Right renal cortex interstitium (tissue), 3 donors: Measurements from ENCODE around the gene SLC17A1. TPM values are rescaled to one million over a fixed set of nuclear protein-coding genes. Genes with fewer than 3 reads are reported as not detected.
"Not testable (repeated sequence)": the region's sequence is repeated elsewhere in the genome, so short reads cannot be mapped to it uniquely, and the experiment has no call there.

ENCODE experiments used
- DNase-seq, 3 donors: peaks; one replicate each; pipeline ENCODE4 v3.0.0-alpha.2; 2013; ENCODE audit warnings: low read depth in 3 of 3, low spot score in 2 of 3
- polyA plus RNA-seq, 3 donors: library from polyadenylated mRNA; unstranded; fragments of 120-200 nt; gene quantifications; one replicate each; pipeline ENCODE4 v1.2.1, GENCODE V29; 2013; ENCODE audit not compliant: insufficient read length in 3 of 3

SLC17A1 gene
- polyA plus RNA-seq, 3 donors = 21.8 to 35.7 (median 33.5) TPM

DNA sequence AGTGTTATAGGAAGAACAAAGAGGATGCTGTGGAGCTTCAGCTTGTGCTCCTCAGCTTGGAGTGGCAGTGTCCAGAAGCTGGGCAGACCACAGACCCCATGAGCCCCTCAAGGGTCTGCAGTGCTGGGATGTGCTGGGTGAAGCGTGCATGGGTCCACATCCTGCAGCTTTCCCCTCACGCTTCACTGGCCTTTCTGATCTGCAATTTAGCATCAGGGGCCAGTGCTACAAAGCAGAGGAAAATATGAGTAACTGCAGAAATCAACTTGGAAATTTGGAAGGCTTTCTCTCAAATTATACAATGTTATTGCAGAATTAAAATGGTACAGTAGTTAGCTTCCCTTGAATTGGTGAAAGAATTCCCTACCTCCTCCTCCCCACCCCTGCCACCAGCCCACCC, 67.2 kb downstream of the SLC17A1 start:
- DNase-seq = no peak

DNA sequence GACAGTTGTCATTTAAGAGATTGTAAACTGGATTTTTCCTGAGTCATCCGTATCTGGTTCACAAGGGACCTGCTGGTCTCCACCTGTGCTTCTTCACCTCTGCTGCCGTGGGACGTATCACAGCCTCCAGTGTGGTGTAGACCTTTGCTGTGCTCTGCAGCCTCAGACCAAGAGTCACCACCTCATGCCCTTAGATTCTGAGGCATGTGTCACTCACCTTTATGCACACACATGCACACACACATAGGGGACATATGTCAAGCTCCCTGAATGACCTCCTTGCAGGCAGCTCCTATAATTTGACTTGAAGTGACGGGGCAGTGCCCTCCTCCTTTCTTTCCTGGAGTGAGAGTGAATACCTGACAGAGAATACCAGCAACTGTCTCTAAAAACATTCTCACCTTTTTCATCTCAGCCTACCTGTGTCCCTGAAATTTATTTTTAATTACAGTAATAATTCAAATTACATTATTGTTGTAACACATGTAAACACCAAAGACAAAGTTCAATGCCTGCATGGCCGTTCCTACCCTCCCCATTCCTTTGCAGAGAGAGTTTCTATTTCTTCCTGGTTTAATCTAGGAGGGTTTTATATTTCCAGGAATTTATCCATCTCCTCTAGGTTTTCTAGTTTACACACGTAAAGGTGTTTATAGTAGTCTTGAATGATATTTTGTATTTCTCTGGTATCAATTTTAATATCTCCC, 73.8 kb downstream of the SLC17A1 start:
- no peak for DNase-seq

DNA sequence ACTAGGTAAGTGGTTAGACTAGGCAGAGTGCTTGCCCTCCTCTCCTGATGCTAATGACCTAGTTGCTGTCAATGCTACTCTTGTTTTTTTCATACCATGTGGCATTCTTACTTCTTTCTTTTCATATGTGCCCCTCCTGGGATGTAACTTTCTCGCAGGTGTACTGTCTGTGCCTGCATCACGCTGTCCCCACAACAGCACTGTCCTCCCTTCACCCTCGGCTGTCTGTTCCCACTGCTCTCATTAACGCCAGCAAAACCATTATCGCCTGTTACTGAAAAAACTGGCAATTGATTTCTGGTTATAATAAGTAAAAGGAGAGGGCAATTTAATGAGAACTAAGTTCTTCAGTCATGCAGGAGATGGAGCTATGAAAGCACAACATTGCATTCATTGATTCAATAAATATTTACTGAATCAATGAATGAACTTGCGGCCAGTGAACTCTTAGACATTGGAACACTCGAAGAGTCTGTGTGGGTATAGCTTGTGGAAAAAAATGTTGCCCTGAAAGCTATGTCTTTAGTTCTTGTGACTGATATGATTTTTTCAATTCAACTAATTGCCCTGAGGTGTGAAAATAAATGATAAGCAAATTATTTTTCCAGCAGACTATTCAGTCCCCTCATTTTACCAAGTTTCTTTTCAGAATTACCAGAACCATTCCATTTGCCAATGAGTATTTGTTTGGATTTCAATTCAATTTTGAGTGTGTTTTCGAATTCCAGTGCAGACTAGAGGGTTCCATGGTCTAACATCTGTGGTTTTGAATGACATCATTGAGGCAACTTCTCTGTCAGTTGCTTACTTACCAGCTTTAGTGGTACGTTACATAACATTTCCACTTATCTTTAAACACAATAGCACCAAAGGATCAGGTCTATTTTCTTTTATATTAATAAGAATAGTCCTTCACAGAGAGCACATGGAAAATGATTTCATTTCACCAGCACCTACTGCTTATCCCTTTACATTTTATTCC, 75.2 kb downstream of the SLC17A1 start:
- DNase-seq = no peak

DNA sequence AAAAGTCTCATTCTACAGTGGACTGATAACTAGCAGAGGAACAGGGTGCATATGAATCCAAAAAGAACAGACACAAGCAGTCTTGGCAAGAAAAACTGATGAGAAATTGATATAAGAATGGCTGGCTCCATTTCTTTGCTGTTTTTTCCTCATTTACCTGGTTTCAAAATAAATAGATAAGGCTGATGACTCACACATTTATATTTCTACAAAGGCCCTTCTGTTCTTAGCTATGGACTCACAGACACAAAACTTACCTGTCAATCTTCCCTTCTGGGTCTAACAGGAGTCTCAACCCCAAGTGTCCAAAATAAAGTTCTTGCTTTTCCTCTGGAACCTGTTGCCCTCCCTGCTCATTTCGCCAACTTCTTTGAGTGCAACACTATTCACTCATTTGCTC, 76.4 kb downstream of the SLC17A1 start:
- no peak for DNase-seq

DNA sequence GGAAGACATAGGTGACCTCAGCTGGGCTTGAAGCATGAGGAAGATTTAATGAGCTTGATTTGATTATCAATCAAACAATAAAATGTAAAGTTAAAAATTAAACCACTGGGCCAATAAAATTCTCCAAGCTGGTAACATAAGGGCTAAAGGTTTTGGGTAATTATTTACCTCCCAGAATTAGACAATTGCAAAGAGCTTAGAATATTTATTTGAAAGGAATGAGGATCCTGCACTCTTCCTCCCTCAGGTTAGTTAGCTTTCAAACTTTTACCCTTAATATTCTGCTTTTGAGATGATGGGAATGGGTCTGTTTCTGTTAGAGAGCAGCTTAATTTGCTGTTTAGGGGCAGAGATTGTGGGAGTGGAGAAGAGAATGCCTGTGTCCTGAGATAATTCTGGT, 77.3 kb downstream of the SLC17A1 start, which contains the start of gene SLC17A4:
SLC17A4 (plus strand) TSS at position 208 of the 400 bp plus-strand sequence. CDS start 7,221 bp downstream, outside the sequence.
- DNase-seq = no peak

DNA sequence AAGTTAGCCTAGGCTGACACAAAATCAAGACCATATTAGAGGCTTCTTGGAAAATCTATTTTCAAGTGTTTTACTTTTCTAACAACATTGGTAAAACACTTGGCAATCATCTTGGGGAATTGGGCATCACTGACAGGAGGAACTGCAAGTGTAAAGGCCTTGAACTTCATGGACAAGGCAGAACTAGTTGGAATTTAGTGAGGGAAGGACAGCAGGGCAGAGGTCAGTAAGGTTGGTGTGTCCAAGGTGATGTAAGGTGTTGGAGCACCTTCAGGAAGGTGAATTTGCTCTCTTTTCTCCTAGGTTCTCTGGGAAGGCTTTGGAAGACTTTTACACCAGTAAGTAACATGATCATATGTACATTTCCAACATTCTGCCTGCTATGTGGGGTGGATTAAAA, 78.8 kb downstream of the SLC17A1 start:
- DNase-seq = no peak

DNA sequence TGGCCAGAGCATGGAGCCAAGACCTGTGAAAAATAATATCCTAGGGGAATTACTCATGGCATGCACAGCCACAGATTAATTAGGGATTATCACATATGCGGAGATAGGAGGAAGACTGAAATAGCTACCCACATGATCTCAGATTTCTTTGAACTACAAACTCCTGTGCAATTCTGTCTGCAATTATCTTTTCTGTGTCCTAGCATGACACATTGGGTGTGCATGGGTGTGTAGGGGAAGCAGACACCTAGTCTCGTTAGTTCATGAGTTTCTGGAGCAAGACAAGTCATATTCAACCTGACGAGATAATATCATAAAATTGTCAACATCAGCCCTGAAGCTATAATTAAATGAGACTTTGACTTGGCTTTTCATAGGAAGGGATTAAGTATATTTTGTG, 80.9 kb downstream of the SLC17A1 start:
- DNase-seq = no peak

DNA sequence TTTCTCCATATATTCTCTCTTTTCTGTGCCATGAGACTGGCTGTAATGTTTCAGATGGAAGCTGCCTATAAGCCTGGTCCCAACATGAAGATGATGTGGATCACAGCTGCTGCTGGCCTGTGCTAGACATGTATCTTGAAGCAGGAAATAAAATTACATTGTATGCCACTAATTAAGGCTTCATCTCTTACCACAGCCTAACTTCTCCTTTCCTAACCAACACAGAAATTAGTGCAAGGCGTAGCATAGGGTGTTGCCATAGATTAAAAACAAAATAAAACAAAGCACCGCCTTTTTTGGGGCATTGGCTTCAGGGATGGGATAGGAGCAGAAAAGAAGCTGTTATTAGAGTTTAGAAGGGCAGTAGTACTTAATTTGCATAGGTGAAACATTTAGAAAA, 82.0 kb downstream of the SLC17A1 start:
- no peak for DNase-seq

DNA sequence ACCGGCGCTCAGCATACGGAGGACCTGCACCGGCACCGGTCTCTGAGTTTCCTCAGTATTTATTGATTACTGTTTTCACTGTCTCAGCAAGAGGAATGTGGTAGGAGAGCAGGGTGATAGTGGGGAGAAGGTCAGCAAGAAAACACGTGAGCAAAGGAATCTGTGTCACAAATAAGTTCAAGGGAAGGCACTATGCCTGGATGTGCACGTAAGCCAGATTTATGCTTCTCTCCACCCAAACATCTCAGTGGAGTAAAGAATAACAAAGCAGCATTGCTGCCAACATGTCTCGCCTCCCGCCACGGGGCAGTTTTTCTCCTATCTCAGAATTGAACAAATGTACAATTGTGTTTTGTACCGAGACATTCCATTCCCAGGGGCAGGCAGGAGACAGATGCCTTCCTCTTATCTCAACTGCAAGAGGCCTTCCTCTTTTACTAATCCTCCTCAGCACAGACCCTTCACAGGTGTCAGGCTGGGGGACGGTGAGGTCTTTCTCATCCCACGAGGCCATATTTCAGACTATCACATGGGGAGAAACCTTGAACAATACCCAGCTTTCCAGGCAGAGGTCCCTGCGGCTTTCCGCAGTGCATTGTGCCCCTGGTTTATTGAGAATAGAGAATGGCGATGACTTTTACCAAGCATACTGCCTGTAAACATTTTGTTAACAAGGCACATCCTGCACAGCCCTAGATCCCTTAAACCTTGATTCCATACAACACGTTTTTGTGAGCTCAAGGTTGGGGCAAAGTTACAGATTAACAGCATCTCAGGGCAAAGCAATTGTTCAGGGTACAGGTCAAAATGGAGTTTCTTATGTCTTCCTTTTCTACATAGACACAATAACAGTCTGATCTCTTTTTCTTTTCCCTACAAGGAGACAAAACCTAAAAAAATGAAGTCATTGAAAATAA, 83.0 kb downstream of the SLC17A1 start:
- DNase-seq = not testable (repeated sequence)

DNA sequence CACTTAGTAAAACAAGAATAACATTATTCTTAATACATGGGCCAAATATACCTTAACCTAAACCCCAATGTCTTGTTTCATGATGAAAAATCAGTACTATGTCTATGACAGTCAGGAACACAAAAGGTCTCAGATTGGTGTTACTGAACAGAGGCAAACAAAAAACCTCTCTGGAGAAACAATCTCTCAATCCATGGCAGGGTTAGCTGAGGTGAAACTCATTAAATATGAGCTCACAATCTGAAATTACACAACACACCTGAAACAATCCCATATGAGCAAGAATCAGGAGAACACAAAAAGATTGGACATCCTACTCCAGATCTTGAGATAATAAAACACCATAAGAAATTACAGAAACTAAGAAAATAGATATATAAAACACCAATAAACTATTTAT, 83.8 kb downstream of the SLC17A1 start:
- no peak for DNase-seq

DNA sequence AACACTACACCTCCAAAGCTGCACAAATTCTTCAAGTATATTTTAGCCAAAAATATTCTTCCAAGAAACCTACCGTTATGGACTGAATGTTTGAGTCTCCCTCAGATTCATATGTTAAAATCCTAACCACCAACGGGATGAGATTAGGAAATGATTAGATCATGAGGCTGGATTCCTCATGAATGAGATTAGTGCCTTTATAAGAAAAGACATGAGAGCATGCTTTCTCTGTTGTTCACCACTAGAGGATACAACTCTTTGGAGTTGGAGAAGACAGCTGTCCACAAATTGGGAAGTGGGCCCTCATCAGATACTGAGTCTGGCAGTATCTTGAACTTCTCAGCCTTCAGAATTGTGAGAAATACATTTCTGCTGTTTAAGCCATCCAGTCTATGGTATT, 84.4 kb downstream of the SLC17A1 start:
- no peak for DNase-seq

DNA sequence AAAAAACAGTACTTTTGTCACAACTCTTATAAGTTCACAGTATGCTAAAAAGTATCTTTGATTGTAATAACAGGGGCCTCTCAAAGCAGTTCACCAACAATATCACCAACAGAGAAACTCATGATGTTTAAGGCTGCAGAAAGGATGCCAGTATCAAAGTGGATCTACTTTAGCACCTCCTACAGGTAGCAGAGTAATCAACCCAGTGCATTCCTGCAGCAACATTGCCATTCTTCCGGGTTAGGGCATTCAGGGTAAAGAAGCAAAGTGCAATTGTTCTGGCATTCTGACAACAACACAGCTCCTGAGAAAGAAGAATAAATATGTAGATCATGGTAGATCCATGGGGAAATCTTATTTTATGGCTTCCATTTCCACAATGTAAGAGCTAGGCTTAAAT, 84.9 kb downstream of the SLC17A1 start:
- no peak for DNase-seq

DNA sequence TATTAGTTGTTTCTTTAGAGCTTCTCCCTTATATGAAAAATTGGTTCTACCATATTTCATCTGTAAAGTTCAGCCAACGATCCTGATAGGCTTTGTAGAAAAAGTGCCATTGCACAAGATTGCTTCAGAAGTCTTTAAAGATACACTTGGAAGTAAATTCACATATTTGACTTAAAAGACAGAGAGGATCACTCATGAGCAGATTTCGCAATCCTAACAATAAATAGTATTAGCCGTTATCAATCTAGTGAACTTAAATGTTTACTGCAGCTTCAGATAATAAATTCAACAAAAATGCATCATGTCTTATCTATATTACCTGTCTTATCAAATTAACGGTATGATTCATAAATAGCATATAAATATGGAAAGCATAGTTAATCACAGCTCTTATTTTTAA, 86.0 kb downstream of the SLC17A1 start:
- no peak for DNase-seq

DNA sequence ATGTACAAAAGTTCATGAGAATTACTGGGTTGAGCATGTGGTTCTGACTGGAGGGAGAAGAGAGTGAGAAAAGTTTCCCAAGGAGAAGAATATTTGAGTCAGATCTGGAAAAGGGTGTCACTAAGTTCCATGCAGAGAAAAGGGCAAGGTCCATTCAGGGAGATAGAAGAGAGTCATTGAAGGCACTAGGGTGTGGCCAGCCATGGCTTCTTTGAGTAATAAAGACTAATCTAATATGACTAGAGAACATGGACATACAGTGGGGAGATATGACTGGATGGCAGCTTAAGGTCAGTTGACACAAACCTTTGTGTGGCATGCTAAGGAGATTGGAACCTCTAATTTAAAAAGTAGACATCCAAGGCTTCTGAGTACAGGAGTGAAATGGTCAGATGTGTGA, 88.0 kb downstream of the SLC17A1 start:
- DNase-seq = no peak

DNA sequence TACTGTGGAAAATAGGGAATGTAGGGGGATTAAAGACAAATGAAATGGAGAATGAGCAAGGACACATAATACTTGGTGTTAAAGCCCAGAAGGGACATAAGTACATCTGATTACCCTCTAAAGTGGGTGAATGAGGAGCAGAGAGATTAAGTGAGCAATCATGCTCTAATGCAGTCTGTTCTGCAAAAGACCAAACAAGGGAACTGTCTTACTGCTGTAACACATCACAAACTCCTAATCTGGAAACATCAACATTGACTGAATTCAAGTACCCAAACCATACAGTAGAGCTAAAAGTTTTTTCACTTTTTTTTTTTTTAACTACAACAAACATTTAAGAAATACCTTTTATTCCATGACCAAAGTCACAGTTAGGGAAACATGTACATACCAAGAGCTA, 96.6 kb downstream of the SLC17A1 start:
- no peak for DNase-seq

Other genes starting within 250 kb of the SLC17A1 start
- under 1 TPM; 0.35 to 0.55 (median 0.44) TPM for gene SCGN, start 179.8 kb downstream of the SLC17A1 start, polyA plus RNA-seq
- gene SLC17A4, start 77.3 kb downstream of the SLC17A1 start, polyA plus RNA-seq = 1 to 10 TPM; 1.0 to 1.4 (median 1.3) TPM
- 1 to 10 TPM in 1 of 3 donors, under 1 TPM in 2; 0.50 to 1.5 (median 0.96) TPM for gene SLC17A3, start 42.2 kb upstream of the SLC17A1 start, polyA plus RNA-seq
- gene SLC17A2, start 98.6 kb upstream of the SLC17A1 start, polyA plus RNA-seq = under 1 TPM; 0.35 to 0.74 (median 0.58) TPM
- 10 to 100 TPM in 1 of 3 donors, 1 to 10 TPM in 2; 7.8 to 10.3 (median 10.0) TPM for gene TRIM38, start 130.8 kb upstream of the SLC17A1 start, polyA plus RNA-seq